Adrenal gland (tissue), 12 donors: ENCODE data around the gene NELFB. TPM values are rescaled to one million over a fixed set of nuclear protein-coding genes. Genes with fewer than 3 reads are reported as not detected.

Experiments used
- DNase-seq, 7 donors: peaks; one replicate each; pipeline ENCODE4 v3.0.0-alpha.2; 2019 to 2020
- H3K27ac ChIP-seq, 5 donors: fragments of 200-600 bp; sonication (generic) in 4 of 5; 1 replicate in 3 of 5; 2 replicates in 2 of 5; pipeline versions ENCODE4 v1.5.1 to v1.8.0; 2016 to 2020; ENCODE audit warnings: mild to moderate bottlenecking in 1 of 5
- H3K27me3 ChIP-seq: fragments of 200-600 bp; 2 replicates; pipeline ENCODE4 v1.8.0; 2021
- H3K36me3 ChIP-seq, 2 donors: fragments of 200-600 bp; replicated peaks in 1 of 2; 1 replicate in 1 of 2; 2 replicates in 1 of 2; pipeline versions ENCODE4 v1.5.1 to v1.8.0; 2018 to 2022
- H3K4me1 ChIP-seq, 2 donors: fragments of 200-600 bp; replicated peaks in 1 of 2; 1 replicate in 1 of 2; 2 replicates in 1 of 2; pipeline versions ENCODE4 v1.5.1 to v1.8.0; 2018 to 2021
- H3K4me3 ChIP-seq, 4 donors: fragments of 200-600 bp; sonication (generic) in 3 of 4; one replicate each; pipeline ENCODE4 v1.5.1; 2016 to 2018
- H3K9me3 ChIP-seq, 3 donors: fragments of 200-600 bp; sonication (generic) in 1 of 3; replicated peaks in 1 of 3; 1 replicate in 2 of 3; 2 replicates in 1 of 3; pipeline versions ENCODE4 v1.5.1 to v1.8.0; 2016 to 2021
- POLR2A ChIP-seq, 2 donors: fragments of 450-650 bp; IDR thresholded peaks; one replicate each; pipeline ENCODE4 v1.6.1; 2017; ENCODE audit warnings: antibody characterized with exemption in 2 of 2, mild to moderate bottlenecking in 2 of 2, moderate library complexity in 1 of 2
- WGBS, 4 donors: extraction: QIAGEN DNeasy Blood & Tissue Kit in 2 of 4; methylation state at CpG; one replicate each; pipeline versions ENCODE4 v1.1.5 to v1.1.7; 2013 to 2017; 5-methylcytosine and 5-hydroxymethylcytosine counted together
- intact Hi-C, 2 donors: fragments of 100-400 bp; cut with DNase I; formaldehyde crosslinking; loops; one replicate each; pipeline versions ENCODE4 v1.14.1 to v1.15.0; 2022 to 2023
- polyA plus RNA-seq, 3 donors: library from polyadenylated mRNA; stranded (reverse); fragments of 200-250 nt in 2 of 3; fragments of 350-450 nt in 1 of 3; fragmentation: Illumina TruSeq in 1 of 3; extraction: RNeasy Lipid Tissue Mini Kit (QIAGEN cat#74804) in 1 of 3; gene quantifications; one replicate each; pipeline ENCODE4 v1.2.3, GENCODE V29; 2013 to 2014
- total RNA-seq, 9 donors: library from RNA; depleted of rRNA in 4 of 9; stranded (reverse); fragments of >200 nt in 4 of 9; fragments of 120-200 nt in 1 of 9; fragmentation: NEBNext Ultra II Directional in 1 of 9; extraction: Animal tissue kit (Norgen Biotek cat#: 25700) in 1 of 9; gene quantifications; one replicate each; pipeline versions ENCODE4 v1.1.0 to v1.2.4, GENCODE V29; 2013 to 2023
- TF ChIP-seq, protein P1 (sequence below), 6 experiments: fragments of 450-650 bp in 4 of 6; fragments of 200-600 bp in 2 of 6; sonication (generic) in 1 of 6; IDR thresholded peaks; 1 replicate in 5 of 6; 2 replicates in 1 of 6; pipeline versions ENCODE4 v1.5.1 to v1.8.0; 2016 to 2021; ENCODE audit warnings: antibody characterized with exemption in 6 of 6, mild to moderate bottlenecking in 2 of 6, moderate library complexity in 1 of 6
- donor health status: healthy with polysubstance abuse.
- donor health status: Bipolar disorder and iron deficiency.
- donor health status: DM: yes; HTN: yes; CAD: no.
- donor health status: DM: no; HTN: no; CAD: no.
- donor health status: DM: no; HTN: no; CAD: no.
- donor health status: DM: yes; HTN: yes; CAD: no.

NELFB gene
- total and polyA plus RNA-seq, 12 donors: 10.9 to 56.3 (median 36.9) TPM

DNA sequence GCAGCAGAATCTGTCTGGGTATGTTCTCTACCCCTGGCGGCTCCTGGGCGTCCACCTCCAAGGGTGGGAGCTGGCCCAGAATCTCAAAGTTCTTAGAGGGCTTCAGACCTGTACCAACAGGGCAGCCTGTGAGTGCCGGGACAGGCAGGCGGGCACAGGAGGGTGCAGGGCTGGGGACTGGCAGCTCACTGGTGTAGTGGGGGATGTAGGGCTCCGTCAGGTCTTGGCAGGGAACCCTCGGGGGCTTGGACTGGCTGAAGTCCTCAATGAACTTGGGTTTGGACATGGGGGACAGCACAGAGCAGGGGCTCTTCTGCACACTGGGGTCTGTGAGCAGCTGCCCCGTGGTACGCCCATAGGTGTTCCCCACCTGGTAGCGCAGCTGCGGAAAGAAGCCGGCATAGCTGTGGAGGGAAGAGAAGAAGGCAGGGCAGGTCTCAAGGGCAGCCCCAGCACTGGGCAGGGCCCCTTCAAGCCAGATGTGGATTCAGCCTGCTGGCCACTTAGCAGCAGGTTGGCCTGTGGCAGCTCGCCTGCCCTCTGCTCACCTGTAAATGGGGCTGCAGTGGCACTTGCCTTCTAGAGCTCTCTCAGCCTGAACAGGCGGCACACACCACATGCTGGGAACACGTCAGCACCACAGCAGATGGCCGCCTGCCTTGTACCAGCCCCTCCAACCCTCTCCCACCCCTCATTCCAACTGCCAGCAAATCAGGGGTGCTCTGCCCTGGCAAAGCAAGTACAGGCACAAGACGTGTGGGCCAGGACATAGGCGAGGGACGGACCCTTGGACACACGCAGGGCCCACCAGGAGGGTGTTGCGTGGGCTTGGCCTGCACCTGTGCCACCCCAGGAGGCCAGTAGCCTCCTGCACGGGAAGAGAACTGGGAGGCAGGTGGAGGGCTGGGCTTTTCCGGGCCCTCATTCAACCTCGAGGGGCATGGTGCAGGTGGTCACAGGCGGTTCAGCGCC lies 9.4 kb upstream of the NELFB start:
- Histone ChIP-seq H3K9me3 (no peaks in the 10 kb centered on the region), H3K27me3 (no peaks in the 10 kb centered on the region), H3K27ac (no peak overlapping the region), H3K36me3 (peaks cover 0 to 18% of the 10 kb centered on the region in 2 donors), H3K4me1 (peaks cover 0 to 25% of the 10 kb centered on the region in 2 donors), H3K4me3 (no peak overlapping the region)
- DNase-seq: no peak
- TF ChIP-seq, protein P1, sequence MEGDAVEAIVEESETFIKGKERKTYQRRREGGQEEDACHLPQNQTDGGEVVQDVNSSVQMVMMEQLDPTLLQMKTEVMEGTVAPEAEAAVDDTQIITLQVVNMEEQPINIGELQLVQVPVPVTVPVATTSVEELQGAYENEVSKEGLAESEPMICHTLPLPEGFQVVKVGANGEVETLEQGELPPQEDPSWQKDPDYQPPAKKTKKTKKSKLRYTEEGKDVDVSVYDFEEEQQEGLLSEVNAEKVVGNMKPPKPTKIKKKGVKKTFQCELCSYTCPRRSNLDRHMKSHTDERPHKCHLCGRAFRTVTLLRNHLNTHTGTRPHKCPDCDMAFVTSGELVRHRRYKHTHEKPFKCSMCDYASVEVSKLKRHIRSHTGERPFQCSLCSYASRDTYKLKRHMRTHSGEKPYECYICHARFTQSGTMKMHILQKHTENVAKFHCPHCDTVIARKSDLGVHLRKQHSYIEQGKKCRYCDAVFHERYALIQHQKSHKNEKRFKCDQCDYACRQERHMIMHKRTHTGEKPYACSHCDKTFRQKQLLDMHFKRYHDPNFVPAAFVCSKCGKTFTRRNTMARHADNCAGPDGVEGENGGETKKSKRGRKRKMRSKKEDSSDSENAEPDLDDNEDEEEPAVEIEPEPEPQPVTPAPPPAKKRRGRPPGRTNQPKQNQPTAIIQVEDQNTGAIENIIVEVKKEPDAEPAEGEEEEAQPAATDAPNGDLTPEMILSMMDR (IDR thresholded peaks at IDR 0.05): no peak
- no peak for TF ChIP-seq POLR2A (IDR thresholded peaks at IDR 0.05)
- WGBS, 4 donors: 89 to 92% (median 90%) methylated on average over 13 to 25 of the region's 25 CpGs
- intact Hi-C loops: no loop called here

DNA sequence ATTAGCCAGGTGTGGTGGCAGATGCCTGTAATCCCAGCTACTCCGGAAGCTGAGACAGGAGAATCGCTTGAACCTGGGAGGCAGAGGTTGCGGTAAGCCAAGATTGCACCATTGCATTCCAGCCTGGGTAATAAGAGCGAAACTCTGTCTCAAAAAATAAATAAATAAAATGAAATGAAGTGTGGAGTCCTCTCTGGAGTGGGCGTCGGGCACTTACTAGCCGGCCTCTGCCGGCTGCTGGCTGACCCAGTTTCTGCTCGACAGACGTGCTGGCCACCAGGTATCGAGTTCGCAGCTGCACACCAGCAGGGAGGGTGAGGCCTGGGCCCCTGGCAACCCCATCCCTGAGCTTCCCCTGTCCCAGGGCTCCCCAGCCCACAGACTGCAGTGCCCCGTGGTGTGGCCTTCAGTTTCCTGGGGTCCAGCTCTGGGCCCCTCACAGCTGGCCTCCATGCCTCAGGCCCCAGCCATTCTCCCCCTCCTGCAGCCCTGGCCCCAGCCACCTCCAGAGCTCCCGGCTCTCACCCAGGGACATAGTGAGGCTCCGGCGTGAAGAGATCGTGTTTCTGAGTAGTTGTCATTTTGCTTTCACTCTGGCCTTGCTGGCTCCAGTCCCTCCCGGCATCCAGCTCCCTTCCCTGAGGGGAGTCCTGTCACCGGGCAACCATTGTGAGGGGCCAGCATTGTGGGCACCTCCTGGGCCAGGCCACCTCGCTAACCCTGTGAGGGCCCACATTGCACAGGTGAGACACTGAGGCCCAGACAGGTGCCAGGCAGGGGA lies 7.8 kb upstream of the NELFB start:
- Histone ChIP-seq H3K27me3 (no peaks in the 10 kb centered on the region), H3K4me1 (peaks cover 0 to 20% of the 10 kb centered on the region in 2 donors), H3K27ac (no peak overlapping the region), H3K9me3 (no peaks in the 10 kb centered on the region), H3K36me3 (peaks cover 0 to 15% of the 10 kb centered on the region in 2 donors), H3K4me3 (no peak overlapping the region)
- intact Hi-C loops: no loop called here
- TF ChIP-seq POLR2A (IDR thresholded peaks at IDR 0.05): no peak
- TF ChIP-seq, protein P1 (IDR thresholded peaks at IDR 0.05): no peak
- no peak for DNase-seq
- WGBS, 4 donors: 60 to 76% (median 68%) methylated on average over 19 to 20 of the region's 20 CpGs

DNA sequence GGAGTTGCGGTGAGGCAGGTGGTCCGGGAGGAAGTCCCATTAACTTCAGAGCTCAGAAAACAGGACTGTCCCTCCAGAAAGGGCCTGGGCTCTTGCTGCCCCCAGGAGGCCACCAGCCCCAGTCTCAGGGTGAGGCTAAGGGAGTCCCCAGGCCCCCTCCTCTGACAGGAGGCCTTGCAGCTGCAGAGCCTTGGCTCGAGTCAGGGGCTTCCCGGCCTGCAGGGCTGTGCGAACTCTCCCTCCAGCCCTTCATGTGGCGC lies 7.3 kb upstream of the NELFB start:
- intact Hi-C loops: no loop called here
- WGBS, 4 donors: 83 to 100% (median 87%) methylated on average over 1 to 6 of the region's 6 CpGs
- no peak for DNase-seq
- Histone ChIP-seq H3K27me3 (no peaks in the 10 kb centered on the region), H3K9me3 (no peaks in the 10 kb centered on the region), H3K36me3 (peaks cover 0 to 10% of the 10 kb centered on the region in 2 donors), H3K4me3 (no peak overlapping the region), H3K4me1 (peaks cover 0 to 15% of the 10 kb centered on the region in 2 donors), H3K27ac (no peak overlapping the region)
- TF ChIP-seq, protein P1 (IDR thresholded peaks at IDR 0.05): no peak
- TF ChIP-seq POLR2A (IDR thresholded peaks at IDR 0.05): no peak
